NCI-H82 (cell line): ENCODE results near the gene BACE2.
"Not testable (repeated sequence)": the region's sequence is repeated elsewhere in the genome, so short reads cannot be mapped to it uniquely, and the experiment has no call there.

Experiments
- DNase-seq: peaks from one replicate; lab custom pipeline; 2025; lab: John Stamatoyannopoulos, UW

The BACE2 gene

GRCh38 chr21:41240040-41240439, 72.1 kb downstream of the BACE2 start:
- DNase-seq = no peak

DNA sequence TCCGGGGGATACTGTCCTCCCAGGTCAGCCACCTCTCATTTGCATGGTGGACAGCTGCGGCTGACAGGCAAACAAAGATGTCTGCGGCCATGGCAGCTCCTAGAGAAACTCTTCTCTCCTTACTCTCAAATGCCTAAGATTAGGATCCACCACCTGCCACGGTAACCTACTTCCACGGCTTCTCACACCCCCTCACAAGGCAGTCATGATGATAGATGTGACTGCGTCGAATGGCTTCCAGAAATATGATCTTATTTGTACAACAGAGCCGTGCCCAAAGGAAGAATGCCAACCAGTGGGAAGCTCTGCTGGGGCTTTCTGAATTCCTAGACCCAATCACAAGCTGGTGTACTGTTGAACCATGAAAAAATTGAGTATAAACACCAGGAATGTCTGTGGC, 73.4 kb downstream of the BACE2 start:
- no peak for DNase-seq

GRCh38 chr21:41242238-41242829, 74.4 kb downstream of the BACE2 start:
- no peak for DNase-seq

DNA sequence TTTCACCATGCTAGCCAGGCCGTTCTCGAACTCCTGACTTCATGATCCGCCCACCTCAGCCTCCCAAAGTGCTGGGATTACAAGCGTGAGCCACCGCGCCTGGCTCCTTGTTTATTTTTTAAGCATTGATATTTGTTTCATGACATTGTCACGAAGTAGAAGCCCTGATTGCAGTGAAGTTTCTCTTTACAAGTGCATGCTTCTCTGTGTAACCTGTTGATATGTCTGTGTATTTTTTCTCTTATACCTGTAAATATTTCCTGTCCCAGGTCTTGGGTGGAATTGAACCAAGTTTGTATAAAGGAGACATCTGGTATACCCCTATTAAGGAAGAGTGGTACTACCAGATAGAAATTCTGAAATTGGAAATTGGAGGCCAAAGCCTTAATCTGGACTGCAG, 75.1 kb downstream of the BACE2 start:
- no peak for DNase-seq

DNA sequence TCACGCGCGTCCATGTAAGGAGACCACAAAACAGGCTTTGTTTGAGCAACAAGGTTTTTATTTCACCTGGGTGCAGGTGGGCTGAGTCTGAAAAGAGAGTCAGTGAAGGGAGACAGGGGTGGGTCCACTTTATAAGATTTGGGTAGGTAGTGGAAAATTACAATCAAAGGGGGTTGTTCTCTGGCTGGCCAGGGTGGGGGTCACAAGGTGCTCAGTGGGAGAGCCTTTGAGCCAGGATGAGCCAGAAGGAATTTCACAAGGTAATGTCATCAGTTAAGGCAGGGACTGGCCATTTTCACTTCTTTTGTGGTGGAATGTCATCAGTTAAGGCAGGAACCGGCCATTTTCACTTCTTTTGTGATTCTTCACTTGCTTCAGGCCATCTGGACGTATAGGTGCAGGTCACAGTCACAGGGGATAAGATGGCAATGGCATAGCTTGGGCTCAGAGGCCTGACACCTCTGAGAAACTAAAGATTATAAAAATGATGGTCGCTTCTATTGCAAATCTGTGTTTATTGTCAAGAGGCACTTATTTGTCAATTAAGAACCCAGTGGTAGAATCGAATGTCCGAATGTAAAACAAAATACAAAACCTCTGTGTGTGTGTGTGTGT, 76.4 kb downstream of the BACE2 start:
- not testable (repeated sequence) for DNase-seq

- no peak for DNase-seq
These were observed 77.7 kb downstream of the BACE2 start for GRCh38 chr21:41245509-41246135.

DNA sequence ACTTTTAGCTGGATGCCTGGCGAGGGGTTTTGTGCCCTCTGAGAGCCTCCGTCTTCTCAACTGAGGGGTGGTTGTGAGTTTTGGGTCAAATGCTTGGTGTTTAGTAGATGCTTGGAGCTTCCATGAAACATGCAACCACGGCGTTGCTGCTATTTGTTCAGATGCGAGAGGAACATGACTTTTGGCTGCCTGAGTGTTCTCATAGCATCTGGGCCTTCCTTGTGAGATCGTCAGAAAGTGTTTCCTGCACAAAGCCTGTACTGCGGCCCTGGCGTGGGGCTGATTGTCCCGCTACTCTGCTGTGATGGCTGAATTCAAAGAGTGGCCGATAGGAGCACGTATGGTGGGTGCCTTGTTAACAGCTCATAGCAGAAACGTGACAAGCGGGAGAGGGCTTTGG, 78.8 kb downstream of the BACE2 start:
- DNase-seq = no peak

DNA sequence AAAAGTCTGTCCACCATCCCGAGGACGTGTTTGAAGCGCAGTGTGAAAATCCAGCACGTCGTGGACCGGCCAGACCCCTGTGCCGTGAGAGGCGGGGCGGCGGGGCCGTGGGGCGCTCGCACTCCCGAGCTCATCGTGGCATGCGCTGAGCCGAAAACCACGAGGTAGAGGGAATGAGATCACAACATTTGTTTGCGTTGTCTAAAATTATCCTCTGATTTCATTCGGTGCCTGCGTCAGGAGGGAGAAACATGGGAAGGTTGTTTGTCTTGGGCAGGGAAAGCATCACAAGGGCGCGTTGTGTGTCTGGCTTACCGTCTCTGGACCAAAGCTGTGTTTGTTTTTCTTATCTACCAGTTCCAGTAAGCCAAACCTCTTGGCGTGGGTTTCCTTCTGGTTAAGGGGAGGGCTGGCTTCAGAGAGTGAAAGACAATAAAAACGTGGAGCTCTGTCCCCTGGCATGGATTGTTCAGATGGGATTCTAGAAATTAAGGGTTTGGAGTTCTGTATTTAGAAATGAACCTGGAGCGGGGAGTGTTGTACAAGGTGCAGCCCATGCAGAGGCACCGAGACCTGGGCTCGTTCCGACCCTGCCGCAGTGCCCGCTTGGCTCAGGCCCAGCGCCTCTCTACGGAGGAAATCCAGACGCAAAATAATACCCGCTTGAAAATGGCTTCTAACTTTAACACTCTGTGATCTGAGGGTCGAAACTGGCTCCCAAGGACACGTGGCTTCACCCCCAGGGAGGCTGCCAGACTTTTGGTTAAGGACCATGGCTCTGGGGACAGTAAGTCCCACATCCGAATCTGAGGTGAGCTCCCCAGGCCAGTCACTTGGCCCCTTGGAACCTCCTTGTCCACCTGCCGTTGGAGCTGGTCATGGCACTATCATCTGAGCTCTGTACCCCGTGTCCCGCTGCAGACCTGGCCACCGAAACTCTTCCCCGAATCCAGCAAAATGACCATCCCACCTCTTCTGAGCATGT, 79.9 kb downstream of the BACE2 start:
- no peak for DNase-seq

- no peak for DNase-seq
These were observed 81.5 kb downstream of the BACE2 start for GRCh38 chr21:41249476-41249875.

DNA sequence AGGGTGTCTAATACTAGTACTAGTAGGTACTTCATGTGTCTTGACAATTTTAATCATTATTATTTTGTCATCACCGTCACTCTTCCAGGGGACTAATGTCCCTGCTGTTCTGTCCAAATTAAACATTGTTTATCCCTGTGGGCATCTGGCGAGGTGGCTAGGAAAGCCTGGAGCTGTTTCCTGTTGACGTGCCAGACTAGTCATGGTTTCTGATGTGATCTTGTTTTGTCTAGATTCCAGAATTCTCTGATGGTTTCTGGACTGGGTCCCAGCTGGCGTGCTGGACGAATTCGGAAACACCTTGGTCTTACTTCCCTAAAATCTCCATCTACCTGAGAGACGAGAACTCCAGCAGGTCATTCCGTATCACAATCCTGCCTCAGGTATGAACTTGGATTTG, 82.6 kb downstream of the BACE2 start:
- DNase-seq = no peak

DNA sequence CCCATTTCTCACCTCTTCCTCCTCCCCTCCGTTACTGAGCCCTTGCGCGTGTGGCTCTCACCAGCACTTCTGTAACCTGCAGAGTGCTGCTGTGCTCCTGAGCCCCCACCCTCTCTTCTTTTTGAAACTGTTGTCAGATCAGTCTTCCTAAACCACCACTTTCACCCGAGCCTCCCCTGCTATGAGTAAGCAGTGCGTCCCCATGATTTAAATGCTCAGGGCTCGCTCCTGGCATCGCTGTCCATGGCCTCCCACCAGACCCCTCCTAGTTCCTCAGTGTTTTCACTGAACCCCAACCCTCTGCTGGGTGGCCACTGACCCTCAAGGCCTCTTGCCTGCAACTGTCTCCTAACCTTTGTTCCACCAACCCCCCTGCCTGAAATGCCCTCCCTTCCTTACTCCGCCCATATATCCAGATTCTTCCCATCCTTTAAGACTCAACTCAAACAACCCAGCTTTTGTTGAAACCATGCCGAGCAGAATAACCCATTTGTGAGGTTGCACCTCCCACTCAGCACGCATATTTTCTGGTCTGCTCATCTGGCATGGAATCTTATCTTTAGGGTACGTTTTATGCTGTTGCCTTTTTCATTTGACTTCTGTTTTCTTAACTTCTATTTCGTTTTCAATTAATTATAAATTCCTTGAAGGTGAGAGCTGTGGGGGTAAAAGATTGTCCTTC, 84.1 kb downstream of the BACE2 start:
- no peak for DNase-seq

- DNase-seq = no peak
These were observed 86.2 kb downstream of the BACE2 start for GRCh38 chr21:41254090-41254700.

GRCh38 chr21:41255190-41255589, 87.2 kb downstream of the BACE2 start:
- DNase-seq = no peak

GRCh38 chr21:41256231-41256630, 88.3 kb downstream of the BACE2 start:
- DNase-seq = not testable (repeated sequence)

DNA sequence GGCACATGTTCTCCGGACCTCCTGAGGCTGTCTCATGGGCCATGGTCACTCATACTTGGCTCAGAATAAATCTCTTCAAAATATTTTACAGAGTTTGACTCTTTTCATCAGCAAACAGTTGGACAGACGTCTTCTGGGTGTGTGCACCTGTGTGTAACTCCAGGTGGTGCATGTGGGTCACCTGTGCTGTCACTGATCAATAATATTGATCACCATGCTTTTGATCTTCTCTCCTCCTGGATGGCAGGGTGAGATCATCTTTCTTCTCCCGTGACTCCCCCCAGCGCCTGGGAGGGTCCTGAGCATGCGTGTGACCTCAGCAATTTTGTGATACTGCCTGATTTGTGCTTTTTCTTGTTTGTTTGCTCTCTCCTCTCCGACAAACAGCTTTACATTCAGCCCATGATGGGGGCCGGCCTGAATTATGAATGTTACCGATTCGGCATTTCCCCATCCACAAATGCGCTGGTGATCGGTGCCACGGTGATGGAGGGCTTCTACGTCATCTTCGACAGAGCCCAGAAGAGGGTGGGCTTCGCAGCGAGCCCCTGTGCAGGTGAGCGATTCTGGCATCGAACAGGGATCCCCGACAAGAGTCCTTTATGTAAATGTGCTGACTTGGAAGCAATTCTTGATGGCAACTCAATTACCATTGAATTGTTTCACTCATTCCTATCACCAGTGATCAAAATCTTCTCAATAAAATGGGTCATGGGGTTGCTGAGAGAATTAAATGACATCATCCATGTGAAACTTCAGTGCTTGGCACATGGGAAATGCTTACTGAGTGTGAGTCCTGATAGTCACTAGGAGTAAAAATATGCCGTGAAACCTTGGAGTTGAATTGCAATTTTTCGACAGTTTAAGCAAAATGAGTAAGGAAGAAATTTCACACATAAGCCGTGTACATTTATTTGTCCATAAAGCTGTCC, 89.1 kb downstream of the BACE2 start:
- DNase-seq = no peak

DNA sequence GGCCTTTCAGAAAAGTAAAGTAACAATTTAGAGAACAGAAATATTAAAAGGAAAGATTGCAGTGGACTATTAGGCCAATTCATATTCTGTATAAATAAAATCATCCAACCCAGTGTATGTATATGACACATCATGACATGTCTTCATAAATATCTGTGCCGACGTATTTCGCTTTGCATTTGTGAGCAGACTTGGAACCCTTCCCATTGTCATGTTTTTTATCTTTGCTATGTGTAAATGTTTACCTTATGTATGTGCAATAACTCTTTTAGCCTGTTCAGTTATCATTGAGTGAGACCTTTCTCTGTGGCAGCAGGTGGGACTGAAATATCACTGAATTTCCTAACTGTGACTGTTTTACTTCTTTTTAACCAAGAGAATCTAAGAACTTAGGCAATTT, 90.7 kb downstream of the BACE2 start:
- DNase-seq = no peak

DNA sequence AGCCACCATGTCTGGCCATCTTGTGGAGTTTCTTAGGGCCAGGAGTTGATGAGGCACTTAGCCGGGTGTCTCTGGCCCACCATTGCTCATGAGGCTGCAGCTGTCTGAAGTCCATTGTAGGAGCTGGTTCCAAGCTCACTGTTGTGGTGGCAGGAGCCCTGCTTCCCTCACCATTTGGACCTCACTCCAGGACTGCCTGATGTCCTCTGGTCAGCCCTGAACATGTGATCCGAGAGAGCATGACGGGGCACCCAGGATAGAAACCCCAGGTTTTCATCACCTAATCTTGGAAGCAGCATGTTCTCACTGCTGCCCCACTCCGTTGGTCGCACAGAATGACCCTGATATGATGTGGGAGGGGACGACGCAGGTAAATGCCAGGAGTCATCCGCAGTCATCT, 92.5 kb downstream of the BACE2 start:
- no peak for DNase-seq

DNA sequence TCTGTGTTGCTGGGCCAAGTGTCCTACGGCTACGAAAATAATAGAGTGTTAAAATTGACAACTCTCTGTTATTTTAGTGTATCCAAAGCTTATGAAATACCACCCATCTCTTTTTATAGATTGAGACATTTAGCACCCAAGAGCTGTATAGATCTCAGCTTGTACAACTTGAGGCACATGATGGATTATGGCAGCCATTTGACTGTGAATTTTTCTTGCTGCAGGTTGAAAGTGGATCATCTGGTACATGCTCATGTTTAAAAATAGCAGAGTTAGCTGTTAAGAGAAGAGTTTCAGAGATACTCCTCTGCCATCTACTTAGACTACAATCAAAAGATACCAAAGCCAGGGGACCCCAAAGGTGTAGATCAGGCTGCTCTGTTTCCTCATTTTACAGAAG, 99.4 kb downstream of the BACE2 start:
- DNase-seq = no peak

- DNase-seq = no peak
These were observed 101.6 kb downstream of the BACE2 start for GRCh38 chr21:41269535-41269934.

DNA sequence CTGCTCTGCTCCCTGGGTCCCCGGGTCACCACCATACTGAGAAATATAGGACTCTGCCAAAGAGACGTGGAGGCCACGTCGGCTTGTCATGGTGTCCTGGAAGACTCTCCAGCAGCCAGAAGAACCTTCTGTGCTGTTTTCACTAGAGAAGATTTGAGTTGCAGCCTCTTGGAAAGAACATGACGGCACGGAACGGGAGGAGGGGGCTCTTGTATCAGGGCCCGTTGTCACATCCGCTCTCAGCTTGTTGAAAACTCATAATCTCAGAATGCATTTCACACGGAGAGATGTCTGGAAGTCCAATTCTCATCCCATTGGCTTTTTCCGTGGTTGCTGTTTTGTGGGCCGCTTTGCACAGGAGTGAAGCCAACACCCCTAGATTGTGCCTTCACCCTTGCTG, 109.2 kb downstream of the BACE2 start:
- DNase-seq = no peak
